Measurements from ENCODE around the gene EXOC3L4. TPM values are rescaled to one million over a fixed set of nuclear protein-coding genes. Genes with fewer than 3 reads are reported as not detected.
A peak's percentile ranks its signal among the peaks of the same experiment; 100 is the strongest.

Gene EXOC3L4
- total RNA-seq, 1 donor from 2014 or later, result not detected

GRCh38 chr14:103140316-103141109, 46.0 kb downstream of the EXOC3L4 start:
- H3K4me3 Mint-ChIP-seq, result no peak overlapping the region

DNA sequence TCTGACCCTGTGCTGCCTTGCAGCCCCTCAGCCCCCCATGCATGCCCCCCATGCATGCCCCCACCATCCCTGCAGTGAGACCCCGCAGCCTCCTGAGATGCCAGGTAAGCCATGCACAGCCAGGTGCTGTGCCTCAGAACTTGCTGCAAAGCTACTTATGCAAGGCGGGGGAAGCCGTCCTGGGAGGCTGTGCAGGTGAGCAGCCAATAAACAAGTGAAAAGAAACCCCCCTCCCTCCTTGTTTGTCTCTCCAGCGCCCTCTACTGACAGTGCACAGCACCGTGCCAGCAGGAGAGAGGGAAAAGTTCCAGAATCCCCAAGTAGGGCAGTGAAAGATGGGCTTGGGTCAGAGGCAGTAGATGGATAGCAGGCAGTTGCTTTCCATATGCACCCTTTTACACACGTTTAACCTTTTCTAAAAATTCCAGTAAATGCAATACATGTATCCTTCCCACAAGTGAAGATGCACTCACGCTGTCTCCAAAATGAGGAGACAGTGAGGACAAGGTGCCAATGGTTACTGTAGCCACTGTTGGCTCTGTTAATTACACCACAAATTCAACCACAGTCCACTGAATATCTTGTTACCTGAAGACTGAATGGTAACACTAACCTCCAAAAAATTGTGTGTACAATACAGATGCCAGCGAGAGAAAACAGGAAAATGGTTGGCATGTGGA, 46.7 kb downstream of the EXOC3L4 start:
- no peaks in the 10 kb centered on the region for H3K36me3 ChIP-seq

More at GRCh38 chr14:103140316-103141109, 46.0 kb downstream of the EXOC3L4 start:
- Histone ChIP-seq H3K4me3 (no peak overlapping the region), H3F3A (ENCODE audit: low read depth) (peaks cover 9% of the 10 kb centered on the region), H3K79me2 (ENCODE audit: low read depth) (no peaks in the 10 kb centered on the region), H3K4me2 (no peak overlapping the region), H3K9me3 (ENCODE audit: low read depth) (no peaks in the 10 kb centered on the region), H3K27me3 (peaks cover 24% of the 10 kb centered on the region), H3K36me3 (no peaks in the 10 kb centered on the region), H3K9ac (no peak overlapping the region), H4K20me1 (ENCODE audit: low read depth) (no peaks in the 10 kb centered on the region), H3K4me1 (peaks cover 11% of the 10 kb centered on the region), H2AFZ (replicated peaks) (no peak overlapping the region), H3K27ac (no peak overlapping the region)
- DNase-seq (ENCODE audit: low spot score), result no peak
- Mint-ChIP-seq H3K36me3 (no peaks in the 10 kb centered on the region), H3K9me3 (no peaks in the 10 kb centered on the region), H3K4me1 (peaks cover 31% of the 10 kb centered on the region), H3K27ac (no peak overlapping the region), H3K27me3 (ENCODE audit: insufficient read depth, low read depth) (peaks cover 22% of the 10 kb centered on the region)
- TF ChIP-seq EZH2phosphoT487 (IDR thresholded peaks at IDR 0.05) (no peak), EZH2 (IDR thresholded peaks at IDR 0.05) (no peak)
- TF ChIP-seq, protein P1, sequence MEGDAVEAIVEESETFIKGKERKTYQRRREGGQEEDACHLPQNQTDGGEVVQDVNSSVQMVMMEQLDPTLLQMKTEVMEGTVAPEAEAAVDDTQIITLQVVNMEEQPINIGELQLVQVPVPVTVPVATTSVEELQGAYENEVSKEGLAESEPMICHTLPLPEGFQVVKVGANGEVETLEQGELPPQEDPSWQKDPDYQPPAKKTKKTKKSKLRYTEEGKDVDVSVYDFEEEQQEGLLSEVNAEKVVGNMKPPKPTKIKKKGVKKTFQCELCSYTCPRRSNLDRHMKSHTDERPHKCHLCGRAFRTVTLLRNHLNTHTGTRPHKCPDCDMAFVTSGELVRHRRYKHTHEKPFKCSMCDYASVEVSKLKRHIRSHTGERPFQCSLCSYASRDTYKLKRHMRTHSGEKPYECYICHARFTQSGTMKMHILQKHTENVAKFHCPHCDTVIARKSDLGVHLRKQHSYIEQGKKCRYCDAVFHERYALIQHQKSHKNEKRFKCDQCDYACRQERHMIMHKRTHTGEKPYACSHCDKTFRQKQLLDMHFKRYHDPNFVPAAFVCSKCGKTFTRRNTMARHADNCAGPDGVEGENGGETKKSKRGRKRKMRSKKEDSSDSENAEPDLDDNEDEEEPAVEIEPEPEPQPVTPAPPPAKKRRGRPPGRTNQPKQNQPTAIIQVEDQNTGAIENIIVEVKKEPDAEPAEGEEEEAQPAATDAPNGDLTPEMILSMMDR (IDR thresholded peaks at IDR 0.05), result no peak

GRCh38 chr14:103142026-103142425, 47.5 kb downstream of the EXOC3L4 start:
- Histone ChIP-seq H2AFZ (replicated peaks) (no peak overlapping the region), H3K9ac (no peak overlapping the region), H3K4me3 (no peak overlapping the region), H3K36me3 (no peaks in the 10 kb centered on the region), H3K79me2 (ENCODE audit: low read depth) (no peaks in the 10 kb centered on the region), H3K27ac (no peak overlapping the region), H3K4me2 (no peak overlapping the region), H4K20me1 (ENCODE audit: low read depth) (no peaks in the 10 kb centered on the region), H3F3A (ENCODE audit: low read depth) (peaks cover 9% of the 10 kb centered on the region), H3K27me3 (peaks cover 24% of the 10 kb centered on the region), H3K4me1 (peaks cover 11% of the 10 kb centered on the region), H3K9me3 (ENCODE audit: low read depth) (no peaks in the 10 kb centered on the region)
- no peak for DNase-seq (ENCODE audit: low spot score)
- no peak overlapping the region for H3K4me3 Mint-ChIP-seq
- H3K36me3 Mint-ChIP-seq, result no peaks in the 10 kb centered on the region
- peaks cover 26% of the 10 kb centered on the region for H3K4me1 Mint-ChIP-seq
- H3K27me3 Mint-ChIP-seq (ENCODE audit: insufficient read depth, low read depth), result peaks cover 21% of the 10 kb centered on the region
- no peak overlapping the region for H3K27ac Mint-ChIP-seq
- TF ChIP-seq EZH2 (IDR thresholded peaks at IDR 0.05) (no peak), EZH2phosphoT487 (IDR thresholded peaks at IDR 0.05) (no peak)
- TF ChIP-seq, protein P1 (IDR thresholded peaks at IDR 0.05), result no peak
- no peaks in the 10 kb centered on the region for H3K9me3 Mint-ChIP-seq

More for the DNA sequence above, 46.7 kb downstream of the EXOC3L4 start:
- peaks cover 31% of the 10 kb centered on the region for H3K4me1 Mint-ChIP-seq
- Histone ChIP-seq H3K9me3 (ENCODE audit: low read depth) (no peaks in the 10 kb centered on the region), H3K27me3 (peaks cover 24% of the 10 kb centered on the region), H4K20me1 (ENCODE audit: low read depth) (no peaks in the 10 kb centered on the region), H3K4me1 (peaks cover 11% of the 10 kb centered on the region), H3K27ac (no peak overlapping the region), H3K9ac (no peak overlapping the region), H3K4me2 (no peak overlapping the region), H3F3A (ENCODE audit: low read depth) (peaks cover 9% of the 10 kb centered on the region), H3K79me2 (ENCODE audit: low read depth) (no peaks in the 10 kb centered on the region), H3K4me3 (no peak overlapping the region), H2AFZ (replicated peaks) (no peak overlapping the region)
- peak; percentile 73 for DNase-seq (ENCODE audit: low spot score)
- H3K4me3 Mint-ChIP-seq, result no peak overlapping the region
- no peaks in the 10 kb centered on the region for H3K36me3 Mint-ChIP-seq
- H3K27ac Mint-ChIP-seq, result no peak overlapping the region
- H3K27me3 Mint-ChIP-seq (ENCODE audit: insufficient read depth, low read depth), result peaks cover 21% of the 10 kb centered on the region
- no peaks in the 10 kb centered on the region for H3K9me3 Mint-ChIP-seq
- TF ChIP-seq, protein P1 (IDR thresholded peaks at IDR 0.05), result peak; percentile 67
- TF ChIP-seq EZH2phosphoT487 (IDR thresholded peaks at IDR 0.05) (no peak), EZH2 (IDR thresholded peaks at IDR 0.05) (no peak)
